Islet precursor cell (in vitro differentiated cells): Measurements from ENCODE around the gene CCDC88C.
"Not testable (repeated sequence)": the region's sequence is repeated elsewhere in the genome, so short reads cannot be mapped to it uniquely, and the experiment has no call there.

Experiments
- DNase-seq: peaks from one replicate; pipeline ENCODE4 v3.0.0-alpha.2; 2018

The CCDC88C gene

GRCh38 chr14:91283666-91284065, 134.0 kb downstream of the CCDC88C start:
- peak; percentile 71 for DNase-seq

- no peak for DNase-seq
These were observed 134.5 kb downstream of the CCDC88C start for GRCh38 chr14:91282954-91283645.

- peak; percentile 65 for DNase-seq
These were observed 136.3 kb downstream of the CCDC88C start for GRCh38 chr14:91281346-91281745.

- no peak for DNase-seq
These were observed 137.5 kb downstream of the CCDC88C start for GRCh38 chr14:91280129-91280528.

- DNase-seq: no peak
These were observed 138.3 kb downstream of the CCDC88C start for GRCh38 chr14:91279354-91279753.

- DNase-seq: no peak
These were observed 139.3 kb downstream of the CCDC88C start for GRCh38 chr14:91278383-91278715.

GRCh38 chr14:91277546-91278382, 139.9 kb downstream of the CCDC88C start:
- DNase-seq: no peak

GRCh38 chr14:91274796-91275195, 142.8 kb downstream of the CCDC88C start:
- DNase-seq: no peak

- no peak for DNase-seq
These were observed 143.7 kb downstream of the CCDC88C start for GRCh38 chr14:91273885-91274273.

GRCh38 chr14:91273273-91273884, 144.2 kb downstream of the CCDC88C start:
- no peak for DNase-seq

GRCh38 chr14:91272341-91273272, 145.0 kb downstream of the CCDC88C start:
- no peak for DNase-seq

GRCh38 chr14:91271639-91272038, 146.0 kb downstream of the CCDC88C start:
- no peak for DNase-seq

GRCh38 chr14:91270619-91271018, 147.0 kb downstream of the CCDC88C start:
- no peak for DNase-seq

- DNase-seq: no peak
These were observed 147.4 kb downstream of the CCDC88C start for GRCh38 chr14:91270188-91270587.

GRCh38 chr14:91269076-91269991, 148.3 kb downstream of the CCDC88C start:
- no peak for DNase-seq

GRCh38 chr14:91267965-91268437, 149.6 kb downstream of the CCDC88C start:
- DNase-seq: no peak

GRCh38 chr14:91266276-91266675, 151.3 kb downstream of the CCDC88C start:
- DNase-seq: not testable (repeated sequence)

- DNase-seq: no peak
These were observed 152.2 kb downstream of the CCDC88C start for GRCh38 chr14:91265404-91265803.

GRCh38 chr14:91264151-91265150, 153.2 kb downstream of the CCDC88C start:
- DNase-seq: no peak

- no peak for DNase-seq
These were observed 154.3 kb downstream of the CCDC88C start for GRCh38 chr14:91263329-91263728.
